ENCODE data around the gene SLC39A5.
"Not testable (repeated sequence)": the region's sequence is repeated elsewhere in the genome, so short reads cannot be mapped to it uniquely, and the experiment has no call there.

The SLC39A5 gene

GRCh38 chr12:56252649-56253048, 22.8 kb downstream of the SLC39A5 start:
- DNase-seq = no peak

GRCh38 chr12:56253091-56253490, 23.2 kb downstream of the SLC39A5 start:
- DNase-seq = no peak

- DNase-seq = no peak
These were observed 25.8 kb downstream of the SLC39A5 start for GRCh38 chr12:56255671-56256070.

GRCh38 chr12:56256326-56256960, 26.6 kb downstream of the SLC39A5 start:
- DNase-seq = peak; percentile 81

DNA sequence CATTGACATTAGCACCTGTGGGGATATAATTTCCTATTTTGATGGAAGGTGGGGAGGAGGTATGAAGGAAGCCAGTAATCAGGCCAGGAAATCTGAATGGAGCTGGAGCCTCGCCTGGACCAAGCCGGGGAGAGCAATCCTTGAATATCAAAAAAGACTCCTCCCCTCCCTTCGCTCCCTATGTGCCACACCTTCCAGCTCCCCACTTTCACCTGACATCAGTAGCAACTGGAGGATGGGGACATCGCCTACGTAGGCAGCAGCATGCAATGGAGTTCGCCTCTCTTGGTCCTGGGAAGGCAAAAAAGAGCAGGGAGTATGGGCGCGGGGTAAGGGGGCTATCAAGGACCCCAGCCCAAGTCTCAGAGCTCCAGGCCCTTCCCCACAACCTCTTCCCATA, 27.2 kb downstream of the SLC39A5 start:
- DNase-seq = no peak

DNA sequence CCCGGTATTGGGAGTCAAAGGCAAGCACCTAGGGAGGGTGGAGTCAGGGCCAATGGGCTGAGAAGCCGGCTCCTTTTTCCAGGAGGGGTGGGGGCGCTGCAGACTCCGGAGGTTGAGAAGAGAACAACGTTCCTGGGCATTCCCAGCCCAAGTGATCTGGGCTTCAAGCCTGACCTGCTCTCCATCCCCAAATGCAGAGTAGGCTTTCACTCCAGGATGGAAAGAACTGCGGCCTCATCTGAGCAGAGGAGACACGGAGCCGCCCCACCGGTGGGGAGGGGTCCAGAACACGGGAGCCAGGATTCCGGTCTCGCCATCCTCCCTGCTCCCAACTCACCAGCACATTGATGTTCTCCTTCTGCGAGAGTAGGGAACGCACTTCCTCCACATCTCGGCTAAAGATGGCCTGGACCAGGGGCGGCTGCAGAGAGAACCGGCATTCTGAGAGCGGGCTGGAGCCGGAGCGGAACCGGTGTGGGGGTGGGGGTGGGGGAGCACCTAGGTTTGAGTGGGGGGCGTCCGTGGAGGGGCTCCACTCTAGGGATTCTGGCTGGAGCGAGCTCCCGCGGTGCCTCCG, 27.7 kb downstream of the SLC39A5 start:
- DNase-seq = peak; percentile 48

DNA sequence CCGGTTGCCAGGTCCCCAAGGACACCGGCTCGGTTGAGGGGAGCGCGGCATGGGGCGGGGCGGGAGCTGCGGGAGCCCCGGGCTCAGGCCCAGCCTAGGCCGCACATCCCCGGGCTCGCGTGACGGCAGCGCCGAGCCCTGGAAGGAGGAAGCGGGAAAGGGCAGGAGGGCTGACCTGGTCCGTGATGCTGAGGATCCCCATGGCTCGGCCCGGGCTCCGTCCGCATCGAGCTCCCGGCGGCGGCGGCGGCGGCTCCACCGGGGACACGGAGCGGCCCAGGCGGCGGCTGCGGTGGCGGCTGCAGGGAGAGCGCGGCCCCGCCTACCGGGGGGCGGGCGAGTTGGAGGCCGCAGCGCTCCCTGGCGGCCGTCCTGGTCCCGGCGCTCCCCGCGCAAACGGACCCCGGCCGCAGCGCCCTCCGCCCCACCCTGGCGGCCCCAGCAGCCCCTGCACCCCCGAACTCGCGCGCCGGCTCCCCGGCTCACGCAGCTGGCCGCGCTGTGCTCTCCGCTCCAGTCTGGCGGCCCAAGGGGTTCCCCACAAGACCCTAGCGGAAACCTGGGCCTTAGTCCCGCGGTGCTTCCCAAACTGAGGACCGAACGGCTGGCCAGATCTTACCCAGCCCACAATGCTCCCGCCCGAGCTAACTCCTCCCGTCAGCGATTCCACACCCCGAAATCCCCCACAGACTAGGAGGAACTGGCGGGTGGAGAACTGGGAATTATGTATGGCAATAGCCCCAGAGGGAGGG, 28.4 kb downstream of the SLC39A5 start, which contains the start of gene ANKRD52:
ANKRD52 (minus strand) TSS at position 317 of the 752 bp plus-strand sequence; CDS start at position 202, 115 bp downstream.
- DNase-seq = peak; percentile 83

DNA sequence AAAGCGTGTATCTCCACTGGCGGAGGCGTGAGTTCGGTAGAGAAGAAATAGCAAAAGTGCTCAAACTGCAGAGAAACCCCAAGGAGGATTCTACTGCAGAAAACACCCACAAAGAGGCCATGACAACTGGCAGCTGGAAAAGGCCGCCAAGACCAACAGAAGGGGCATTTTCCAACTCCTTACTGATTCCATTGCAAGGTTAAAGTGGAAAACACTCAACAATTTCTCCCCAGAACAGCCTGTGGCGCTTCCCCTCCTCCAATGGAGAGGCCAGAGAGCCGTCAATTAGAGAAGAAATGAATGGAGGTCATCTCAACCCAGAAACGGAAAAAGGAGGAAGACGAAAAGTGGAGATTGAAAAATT, 29.0 kb downstream of the SLC39A5 start:
- no peak for DNase-seq

GRCh38 chr12:56260380-56260779, 30.5 kb downstream of the SLC39A5 start:
- DNase-seq = no peak

DNA sequence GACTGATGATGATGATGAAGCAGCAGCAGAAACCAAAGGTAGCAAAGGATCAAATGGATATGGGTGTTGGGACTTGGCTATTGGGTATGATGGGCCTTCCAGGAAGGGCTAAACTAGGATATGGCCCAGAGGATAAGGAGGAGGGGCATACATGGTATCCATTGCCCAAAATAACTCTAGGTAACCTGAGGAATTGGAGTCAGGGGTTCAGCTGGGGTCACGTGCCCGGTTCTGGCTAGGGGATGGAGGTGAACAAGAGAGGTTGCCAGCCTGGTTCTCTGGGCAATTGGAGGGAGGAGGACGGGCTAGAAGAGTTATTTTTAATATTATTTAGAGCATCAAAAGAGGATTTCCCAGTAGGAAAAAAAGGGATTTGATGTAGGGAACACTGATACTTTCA, 31.1 kb downstream of the SLC39A5 start:
- DNase-seq = no peak

- DNase-seq = peak; percentile 95
These were observed 31.8 kb downstream of the SLC39A5 start for GRCh38 chr12:56261503-56262232.

DNA sequence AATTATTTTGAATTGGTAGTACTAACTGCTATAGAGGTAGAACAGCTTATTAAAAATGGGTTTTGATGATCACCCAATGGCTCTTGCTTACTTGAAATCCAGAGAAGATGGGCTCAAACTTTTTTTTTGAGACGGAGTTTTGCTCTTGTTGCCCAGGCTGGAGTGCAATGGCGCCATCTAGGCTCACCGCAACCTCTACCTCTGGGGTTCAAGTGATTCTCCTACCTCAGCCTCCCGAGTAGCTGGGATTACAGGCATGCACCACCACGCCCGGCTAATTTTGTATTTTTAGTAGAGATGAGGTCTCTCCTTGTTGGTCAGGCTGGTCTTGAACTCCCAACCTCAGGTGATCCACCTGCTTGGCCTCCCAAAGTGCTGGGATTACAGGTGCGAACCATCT, 33.1 kb downstream of the SLC39A5 start:
- not testable (repeated sequence) for DNase-seq

DNA sequence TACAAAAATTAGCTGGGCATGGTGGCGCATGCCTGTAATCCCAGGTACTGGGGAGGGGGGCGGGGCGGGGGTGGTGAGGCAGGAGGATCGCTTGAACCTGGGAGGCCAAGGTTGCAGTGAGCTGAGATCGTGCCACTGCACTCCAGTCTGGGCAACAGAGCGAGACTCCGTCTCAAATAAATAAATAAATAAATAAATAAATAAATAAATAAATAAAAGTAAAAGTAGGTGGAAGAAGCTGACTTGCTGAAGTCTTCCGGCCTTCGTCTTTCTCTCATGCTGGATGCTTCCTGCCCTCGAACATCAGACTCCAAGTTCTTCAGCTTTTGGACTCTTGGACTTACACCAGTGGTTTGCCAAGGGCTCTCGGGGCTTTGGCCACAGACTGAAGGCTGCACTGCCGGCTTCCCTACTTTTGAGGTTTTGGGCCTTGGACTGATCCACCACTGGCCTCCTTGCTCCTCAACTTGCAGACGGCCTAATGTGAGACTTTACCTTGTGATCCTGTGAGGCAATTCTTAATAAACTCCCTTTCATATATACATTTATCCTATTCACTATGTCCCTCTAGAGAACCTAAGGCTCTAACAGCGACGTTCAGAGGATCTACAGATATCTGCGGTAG, 36.3 kb downstream of the SLC39A5 start:
- DNase-seq = not testable (repeated sequence)

- peak; percentile 87 for DNase-seq
These were observed 37.0 kb downstream of the SLC39A5 start, which contains the start of gene COQ10A for GRCh38 chr12:56266693-56267442. Gene COQ10A, plus strand, starts transcription at chr12:56266942. Its CDS starts 177 bp downstream, at chr12:56267119.

- no peak for DNase-seq
These were observed 37.7 kb downstream of the SLC39A5 start for GRCh38 chr12:56267443-56268071.

GRCh38 chr12:56271031-56271430, 41.2 kb downstream of the SLC39A5 start:
- DNase-seq = peak; percentile 34

DNA sequence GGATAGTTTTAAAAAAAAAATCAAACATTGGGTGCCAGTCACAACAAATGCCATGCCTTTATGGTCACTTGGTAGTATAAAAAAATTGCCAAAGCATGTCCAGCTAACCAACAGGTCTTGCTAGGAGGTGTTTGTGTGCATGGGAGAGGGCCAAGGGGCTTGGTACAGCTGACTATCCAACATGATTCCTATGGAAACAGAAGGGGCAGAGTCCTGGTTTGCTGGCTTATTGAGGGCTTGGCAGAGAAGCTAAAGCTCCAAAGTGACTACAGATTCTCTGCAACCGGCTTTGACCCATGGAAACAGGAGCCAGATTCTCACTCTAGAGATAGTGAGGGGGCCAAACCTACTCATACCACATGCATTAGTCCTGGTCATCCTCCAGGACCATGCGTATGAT, 42.6 kb downstream of the SLC39A5 start:
- not testable (repeated sequence) for DNase-seq

DNA sequence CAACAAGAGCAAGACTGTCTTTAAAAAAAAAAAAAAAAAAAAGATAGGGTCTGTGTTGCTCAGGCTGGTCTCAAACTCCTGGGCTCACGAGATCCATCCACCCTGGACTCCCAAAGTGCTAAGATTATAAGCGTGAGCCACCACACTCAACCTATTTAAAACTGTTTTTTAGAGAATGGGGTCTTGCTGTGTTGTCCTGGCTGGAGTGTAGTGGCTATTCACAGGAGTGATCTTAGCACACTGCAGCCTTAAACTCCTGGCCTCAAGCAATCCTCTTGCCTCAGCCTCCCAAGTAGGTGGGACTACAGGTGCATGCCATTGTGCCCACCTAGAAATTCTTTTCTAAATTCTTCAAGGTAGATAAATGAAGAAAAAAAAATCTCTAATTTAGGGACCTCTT, 44.4 kb downstream of the SLC39A5 start:
- DNase-seq = no peak

DNA sequence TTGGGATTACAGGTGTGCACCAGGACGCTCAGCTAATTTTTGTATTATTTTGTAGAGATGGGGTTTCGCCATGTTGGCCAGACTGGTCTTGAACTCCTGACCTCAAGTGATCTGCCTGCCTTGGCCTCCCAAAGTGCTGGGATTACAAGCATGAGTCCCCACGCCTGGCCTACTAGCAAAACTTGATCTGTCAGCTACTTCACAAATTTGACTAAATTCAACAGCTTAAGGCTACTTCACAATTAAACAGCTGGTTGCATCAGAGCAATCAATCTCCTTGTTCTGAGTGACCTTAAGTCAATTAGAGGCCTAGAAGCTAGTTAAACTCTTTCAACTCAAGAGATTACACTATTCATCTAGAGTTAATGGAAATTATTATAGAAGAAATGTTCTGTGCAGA, 49.1 kb downstream of the SLC39A5 start:
- DNase-seq = no peak

- no peak for DNase-seq
These were observed 51.0 kb downstream of the SLC39A5 start for GRCh38 chr12:56280849-56281248.

GRCh38 chr12:56282030-56282429, 52.2 kb downstream of the SLC39A5 start:
- DNase-seq = no peak

GRCh38 chr12:56282579-56282978, 52.7 kb downstream of the SLC39A5 start:
- no peak for DNase-seq
